H1 (cell line): ENCODE measurements around the gene METTL21A. TPM values are rescaled to one million over a fixed set of nuclear protein-coding genes. Genes with fewer than 3 reads are reported as not detected.

Experiments used
- polyA plus RNA-seq, 7 experiments: library from polyadenylated mRNA; depleted of rRNA in 3 of 7; stranded (reverse) in 5 of 7; unstranded in 2 of 7; fragments of >200 nt in 5 of 7; fragments of 200-250 nt in 2 of 7; gene quantifications; 1 replicate in 5 of 7; 2 replicates in 1 of 7; 4 replicates in 1 of 7; pipeline versions ENCODE4 v1.2.1 to v1.2.3, GENCODE V29; 2011 to 2013; ENCODE audit warnings: missing spikeins in 2 of 7, mixed read lengths in 2 of 7
- small RNA-seq: library from polyadenylated mRNA; stranded (forward); fragments of <200 nt; extraction: miRNeasy Mini kit (QIAGEN cat#:217004); gene quantifications from one replicate; pipeline ENCODE3, GENCODE V24; 2013; ENCODE audit not compliant: insufficient read depth
- total RNA-seq: library from RNA; stranded (reverse); fragmentation: NEBNext Ultra II Directional; extraction: Animal tissue kit (Norgen Biotek cat#: 25700); gene quantifications from 2 replicates; pipeline ENCODE4 v1.2.1, GENCODE V29; 2021

The METTL21A gene
- total and polyA plus RNA-seq, 2 of the 8 experiments (the other 6 are each of a cell fraction or from before 2014, with no cell fraction given): 36.2 to 55.0 TPM

Small RNAs within 50 kb of the gene (small RNA-seq; reads per million reads assigned to genes)
- gene RPS29P9: not detected

Other genes with a start within 250 kb of the METTL21A start
- gene CREB1, start 95.4 kb downstream of the METTL21A start, total RNA-seq: 97.4 and 99.0 TPM in 2 replicates
- 32.2 and 46.3 TPM in 2 replicates for gene CREB1, start 95.4 kb downstream of the METTL21A start, polyA plus RNA-seq (2011; rRNA removed)
- gene CCNYL1, start 86.2 kb upstream of the METTL21A start, total RNA-seq: 35.4 and 36.2 TPM in 2 replicates
- gene CCNYL1, start 86.2 kb upstream of the METTL21A start, polyA plus RNA-seq (2011; rRNA removed): 10.0 and 13.3 TPM in 2 replicates
- gene FZD5, start 144.5 kb upstream of the METTL21A start, total RNA-seq: 55.2 and 56.6 TPM in 2 replicates
- gene FZD5, start 144.5 kb upstream of the METTL21A start, polyA plus RNA-seq (2011; rRNA removed): 13.4 and 20.2 TPM in 2 replicates